ENCODE results near the gene GCNT1.
"Not testable (repeated sequence)": the region's sequence is repeated elsewhere in the genome, so short reads cannot be mapped to it uniquely, and the experiment has no call there.

The GCNT1 gene

DNA sequence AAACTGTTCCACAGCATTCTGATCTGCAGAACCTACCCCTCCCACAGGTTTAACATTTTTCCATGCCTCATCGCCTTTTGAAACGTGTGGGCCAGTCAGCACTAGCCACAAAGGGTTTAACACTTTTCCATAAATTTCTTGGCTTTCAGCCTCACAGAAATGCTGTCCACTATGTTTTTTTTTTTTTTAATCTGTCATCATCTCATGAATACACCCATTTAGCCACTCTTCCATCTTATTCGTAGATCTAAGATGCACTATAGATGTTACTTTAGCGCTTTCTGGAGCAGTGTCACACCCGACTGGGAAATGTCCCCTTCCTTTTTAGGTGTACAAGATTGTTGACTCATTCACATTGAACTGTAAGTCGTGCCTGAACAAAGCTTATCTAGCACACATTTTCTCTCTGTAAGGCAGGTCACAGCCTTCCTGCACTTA lies 62.3 kb downstream of the GCNT1 start:
- ChIA-PET POLR2A (interaction anchor here (0.5 kb wide), 1 partner anchor 49 kb away, joined by 3 read pairs; no protein-coding TSS in a partner anchor), CTCF (no interaction called here)
- DNase-seq (ENCODE audit: extremely low spot score): no peak
- TF ChIP-seq, protein P1, sequence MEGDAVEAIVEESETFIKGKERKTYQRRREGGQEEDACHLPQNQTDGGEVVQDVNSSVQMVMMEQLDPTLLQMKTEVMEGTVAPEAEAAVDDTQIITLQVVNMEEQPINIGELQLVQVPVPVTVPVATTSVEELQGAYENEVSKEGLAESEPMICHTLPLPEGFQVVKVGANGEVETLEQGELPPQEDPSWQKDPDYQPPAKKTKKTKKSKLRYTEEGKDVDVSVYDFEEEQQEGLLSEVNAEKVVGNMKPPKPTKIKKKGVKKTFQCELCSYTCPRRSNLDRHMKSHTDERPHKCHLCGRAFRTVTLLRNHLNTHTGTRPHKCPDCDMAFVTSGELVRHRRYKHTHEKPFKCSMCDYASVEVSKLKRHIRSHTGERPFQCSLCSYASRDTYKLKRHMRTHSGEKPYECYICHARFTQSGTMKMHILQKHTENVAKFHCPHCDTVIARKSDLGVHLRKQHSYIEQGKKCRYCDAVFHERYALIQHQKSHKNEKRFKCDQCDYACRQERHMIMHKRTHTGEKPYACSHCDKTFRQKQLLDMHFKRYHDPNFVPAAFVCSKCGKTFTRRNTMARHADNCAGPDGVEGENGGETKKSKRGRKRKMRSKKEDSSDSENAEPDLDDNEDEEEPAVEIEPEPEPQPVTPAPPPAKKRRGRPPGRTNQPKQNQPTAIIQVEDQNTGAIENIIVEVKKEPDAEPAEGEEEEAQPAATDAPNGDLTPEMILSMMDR (IDR thresholded peaks at IDR 0.05; ENCODE audit: control extremely low read depth, extremely low read depth, low read depth, missing control alignments): no peak

DNA sequence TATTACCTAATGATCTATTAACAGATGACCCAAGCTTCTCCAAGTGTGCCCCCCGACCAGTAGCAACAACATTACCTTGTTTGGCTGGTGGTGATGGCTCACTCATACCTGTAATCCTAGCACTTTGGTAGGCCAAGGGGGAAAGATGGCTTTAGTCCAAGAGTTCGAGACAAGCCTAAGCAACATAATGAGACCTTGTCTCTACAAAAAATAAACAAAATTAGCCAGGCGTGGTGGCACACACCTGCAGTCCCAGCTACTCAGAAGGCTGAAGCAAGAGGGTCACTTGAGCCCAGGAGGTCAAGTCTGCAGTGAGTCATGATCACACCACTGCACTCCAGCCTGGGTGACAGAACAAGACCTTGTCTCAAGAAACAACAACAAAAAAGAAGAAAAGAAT lies 62.9 kb downstream of the GCNT1 start:
- TF ChIP-seq, protein P1 (IDR thresholded peaks at IDR 0.05; ENCODE audit: control extremely low read depth, extremely low read depth, low read depth, missing control alignments): no peak
- ChIA-PET POLR2A (interaction anchor here (0.5 kb wide), 1 partner anchor 50 kb away, joined by 3 read pairs; no protein-coding TSS in a partner anchor), CTCF (interaction anchor here (1.3 kb wide), 1 partner anchor 11 kb away, joined by 3 read pairs; no protein-coding TSS in a partner anchor)
- DNase-seq (ENCODE audit: extremely low spot score): no peak

DNA sequence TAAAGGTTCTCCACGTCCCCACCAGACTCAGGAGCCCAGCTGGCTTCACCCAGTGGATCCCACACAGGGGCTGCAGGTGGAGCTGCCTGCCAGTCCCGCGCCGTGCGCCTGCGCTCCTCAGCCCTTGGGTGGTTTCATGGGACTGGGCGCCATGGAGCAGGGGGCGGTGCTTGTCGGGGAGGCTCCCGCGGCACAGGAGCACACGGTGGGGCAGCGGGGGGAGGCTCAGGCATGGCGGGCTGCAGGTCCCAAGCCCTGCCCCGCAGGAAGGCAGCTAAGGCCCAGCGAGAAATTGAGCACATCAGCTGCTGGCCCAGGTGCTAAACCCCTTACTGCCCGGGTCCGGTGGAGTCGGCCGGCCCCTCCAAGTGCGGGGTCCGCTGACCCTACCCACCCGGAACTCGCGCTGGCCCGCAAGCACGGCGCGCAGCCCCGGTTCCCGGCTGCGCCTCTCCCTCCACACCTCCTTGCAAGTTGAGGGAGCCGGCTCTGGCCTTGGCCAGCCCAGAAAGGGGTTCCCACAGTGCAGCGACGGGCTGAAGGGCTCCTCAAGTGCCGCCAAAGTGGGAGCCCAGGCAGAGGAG lies 64.7 kb downstream of the GCNT1 start:
- CTCF ChIA-PET: interaction anchor here (0.7 to 1.4 kb wide), 4 partner anchors 11 to 34 kb away, joined by 3 to 4 read pairs (median 4); no protein-coding TSS in a partner anchor
- DNase-seq (ENCODE audit: extremely low spot score); POLR2A ChIA-PET: not testable (repeated sequence)

DNA sequence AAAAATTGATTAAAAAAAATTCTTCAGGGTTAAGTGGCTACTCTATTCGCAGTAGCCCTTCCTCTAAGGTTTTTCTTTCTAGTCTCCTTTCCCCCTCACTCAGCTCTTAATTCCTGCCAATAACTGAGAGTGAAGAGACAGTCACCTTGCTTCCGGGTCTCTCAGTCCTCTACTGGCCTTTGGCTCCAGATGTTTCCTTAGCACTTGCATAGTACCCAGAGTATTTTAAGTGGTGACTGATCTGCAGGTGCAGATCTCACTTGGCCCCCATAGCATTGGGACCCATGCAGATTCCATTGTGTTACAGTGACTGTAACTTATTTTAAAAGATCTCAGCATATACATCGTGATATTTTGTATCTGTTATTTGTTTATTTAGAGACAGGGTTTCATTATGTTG lies 66.2 kb downstream of the GCNT1 start:
- no peak for DNase-seq (ENCODE audit: extremely low spot score)
- TF ChIP-seq, protein P1 (IDR thresholded peaks at IDR 0.05; ENCODE audit: control extremely low read depth, extremely low read depth, low read depth, missing control alignments): no peak
- ChIA-PET CTCF (interaction anchor here (1.2 to 1.4 kb wide), 4 partner anchors 9 to 133 kb away, joined by 3 to 5 read pairs (median 4); no protein-coding TSS in a partner anchor), POLR2A (no interaction called here)

DNA sequence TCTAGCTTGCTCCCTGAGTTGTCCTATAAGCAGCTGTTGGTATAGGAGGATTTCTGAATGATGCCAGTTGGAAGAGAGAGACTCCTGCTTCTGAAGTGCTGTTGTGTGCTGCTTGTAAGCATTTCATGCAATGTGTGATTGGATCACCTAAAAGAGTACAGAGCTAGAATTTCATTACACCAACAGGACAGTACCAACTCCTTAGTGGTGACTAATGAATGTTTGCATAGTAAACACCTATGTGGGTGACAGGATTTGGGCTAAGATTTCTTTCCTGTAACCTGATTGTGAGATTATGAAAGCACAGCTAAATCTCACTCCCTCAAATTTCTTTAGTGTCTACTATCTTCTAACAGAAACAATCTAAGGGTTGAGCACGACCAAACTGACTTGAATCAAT lies 67.0 kb downstream of the GCNT1 start:
- CTCF ChIA-PET: interaction anchor here (1.2 to 1.5 kb wide), 4 partner anchors 9 to 133 kb away, joined by 3 to 8 read pairs (median 4); no protein-coding TSS in a partner anchor
- POLR2A ChIA-PET: no interaction called here
- no peak for DNase-seq (ENCODE audit: extremely low spot score)
- TF ChIP-seq, protein P1 (IDR thresholded peaks at IDR 0.05; ENCODE audit: control extremely low read depth, extremely low read depth, low read depth, missing control alignments): no peak

DNA sequence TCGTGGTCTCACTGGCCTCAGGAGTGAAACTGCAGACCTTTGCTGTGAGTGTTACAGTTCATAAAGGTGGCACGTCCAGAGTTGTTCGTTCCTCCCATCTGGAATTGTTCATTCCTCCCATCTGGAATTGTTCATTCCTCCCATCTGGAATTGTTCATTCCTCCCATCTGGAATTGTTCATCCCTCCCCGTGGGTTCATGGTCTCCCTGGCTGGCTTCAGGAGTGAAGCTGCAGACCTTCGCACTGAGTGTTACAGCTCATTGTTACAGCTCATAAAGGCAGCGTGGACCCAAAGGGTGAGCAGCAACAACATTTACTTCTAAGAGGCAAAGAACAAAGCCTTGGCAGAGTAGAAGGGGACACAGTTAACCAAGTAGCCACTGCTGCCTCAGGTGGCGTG lies 69.1 kb downstream of the GCNT1 start:
- POLR2A ChIA-PET: no interaction called here
- CTCF ChIA-PET: interaction anchor here (1.5 kb wide), 1 partner anchor 31 kb away, joined by 4 read pairs; no protein-coding TSS in a partner anchor
- TF ChIP-seq, protein P1 (IDR thresholded peaks at IDR 0.05; ENCODE audit: control extremely low read depth, extremely low read depth, low read depth, missing control alignments): no peak
- DNase-seq (ENCODE audit: extremely low spot score): no peak

DNA sequence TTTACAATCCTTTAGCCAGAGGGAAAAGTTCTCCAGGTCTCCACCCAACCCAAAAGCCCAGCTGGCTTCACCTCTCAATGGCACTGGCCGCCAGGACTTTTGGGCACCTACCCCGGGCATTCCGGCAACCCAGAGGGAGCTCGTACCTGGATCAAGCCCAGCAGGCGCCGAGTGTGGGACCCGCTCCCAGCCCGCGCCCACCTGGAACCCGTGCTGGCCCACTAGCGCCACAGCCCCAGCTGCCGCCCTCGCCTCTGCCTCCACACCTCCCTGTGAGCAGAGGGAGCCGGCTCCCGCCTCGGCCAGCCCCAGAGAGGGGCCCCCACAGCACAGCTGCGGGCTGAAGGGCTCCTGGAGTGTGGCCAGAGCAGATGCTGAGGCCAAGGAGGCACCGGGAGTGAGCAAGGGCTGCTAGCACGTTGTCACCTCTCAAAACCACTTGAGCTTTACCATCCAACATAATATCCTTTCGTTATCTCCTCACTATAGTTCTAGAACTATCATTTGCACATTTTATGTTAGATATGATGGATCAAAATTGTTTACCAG lies 69.7 kb downstream of the GCNT1 start:
- TF ChIP-seq, protein P1 (IDR thresholded peaks at IDR 0.05; ENCODE audit: control extremely low read depth, extremely low read depth, low read depth, missing control alignments): no peak
- no peak for DNase-seq (ENCODE audit: extremely low spot score)
- POLR2A ChIA-PET: no interaction called here
- CTCF ChIA-PET: interaction anchor here (1.3 kb wide), 1 partner anchor 12 kb away, joined by 3 read pairs; no protein-coding TSS in a partner anchor
